HepG2 (cell line): Measurements from ENCODE around the gene CD34. TPM values are rescaled to one million over a fixed set of nuclear protein-coding genes. Genes with fewer than 3 reads are reported as not detected.

Experiments used
- ATAC-seq: fragments of 200-7000 bp; cut with Tn5 transposase; 3 replicates; pipeline ENCODE4 v1.9.1; 2020; ENCODE audit warnings: mild to moderate bottlenecking, moderate library complexity
- BruUV-seq: library from RNA; stranded (reverse); fragments of 400-500 nt; replicated peaks from 2 replicates; lab custom pipeline; 2021; lab: Mats Ljungman, UMichigan
- CTCF ChIA-PET: fragments of 300-600 bp; formaldehyde crosslinking; extraction: SDS; loops from one replicate; lab custom pipeline; 2021; ENCODE audit warnings: low total read pairs, inconsistent platforms, low intra/inter-chr PET ratio; lab: Yijun Ruan, JAX
- POLR2A ChIA-PET: fragments of 350-600 bp; sonication (Branson Sonifier 250); formaldehyde crosslinking; loops from one replicate; lab custom pipeline; 2020; ENCODE audit warnings: antibody characterized with exemption, inconsistent platforms; lab: Yijun Ruan, JAX
- DNase-seq: peaks from one replicate; pipeline ENCODE4 v3.0.0-alpha.2; 2015; ENCODE audit warnings: low spot score
- FAIRE-seq: peaks from 3 replicates; lab custom pipeline; 2011; peaks lifted over from hg19 to GRCh38; lab: Jason Lieb, UNC
- H2AFZ ChIP-seq: one replicate; pipeline ENCODE4 v1.6.1; 2011; ENCODE audit warnings: low read length, inconsistent platforms
- H3K27ac ChIP-seq: fragments of 300-600 bp; 3 replicates; pipeline ENCODE4 v1.8.0; 2011; ENCODE audit warnings: mixed run types, mild to moderate bottlenecking, mixed read lengths, low read length, inconsistent platforms; ENCODE audit not compliant: insufficient read depth; ENCODE audit errors: extremely low read length
- H3K27me3 ChIP-seq, 2 experiments: fragments of 200-600 bp in 1 of 2; 2 replicates in 1 of 2; 3 replicates in 1 of 2; pipeline versions ENCODE4 v1.6.0 to v1.8.0; 2011; ENCODE audit warnings: low read length in 2 of 2, mild to moderate bottlenecking in 2 of 2, moderate library complexity in 2 of 2, inconsistent platforms in 1 of 2; ENCODE audit not compliant: insufficient read depth in 2 of 2, control insufficient read depth in 1 of 2
- H3K36me3 ChIP-seq, 2 experiments: fragments of 200-600 bp in 1 of 2; replicated peaks in 1 of 2; 2 replicates in 1 of 2; 3 replicates in 1 of 2; pipeline versions ENCODE4 v1.5.1 to v1.8.0; 2011; ENCODE audit warnings: low read length in 2 of 2, inconsistent platforms in 1 of 2; ENCODE audit not compliant: insufficient read depth in 2 of 2, control insufficient read depth in 1 of 2
- H3K4me1 ChIP-seq: 2 replicates; pipeline ENCODE4 v1.5.1; 2012; ENCODE audit warnings: low read length, inconsistent platforms; ENCODE audit not compliant: insufficient read depth
- H3K4me2 ChIP-seq: 2 replicates; pipeline ENCODE4 v1.6.0; 2011; ENCODE audit warnings: low read depth, low read length, inconsistent platforms
- H3K4me3 ChIP-seq, 3 experiments: fragments of 200-600 bp in 1 of 3; sonication (generic), shearing (Covaris generic) in 1 of 3; replicated peaks in 1 of 3; 2 replicates each; pipeline ENCODE4 v1.5.1; 2011 to 2016; ENCODE audit warnings: low read length in 3 of 3, inconsistent platforms in 2 of 3, low read depth in 2 of 3, mild to moderate bottlenecking in 2 of 3, control low read depth in 1 of 3, mixed read lengths in 1 of 3; ENCODE audit not compliant: insufficient read depth in 1 of 3
- H3K79me2 ChIP-seq: one replicate; pipeline ENCODE4 v1.6.1; 2011; ENCODE audit warnings: low read length, inconsistent platforms; ENCODE audit not compliant: insufficient read depth
- H3K9ac ChIP-seq: 2 replicates; pipeline ENCODE4 v1.6.0; 2011; ENCODE audit warnings: mild to moderate bottlenecking, low read depth, low read length, inconsistent platforms; ENCODE audit not compliant: insufficient read depth
- H3K9me3 ChIP-seq: 2 replicates; pipeline ENCODE4 v1.5.1; 2012; ENCODE audit warnings: mild to moderate bottlenecking, low read length
- H4K20me1 ChIP-seq: 2 replicates; pipeline ENCODE4 v1.6.0; 2011; ENCODE audit warnings: inconsistent platforms, mild to moderate bottlenecking, low read length, moderate library complexity; ENCODE audit not compliant: insufficient read depth
- CTCF ChIP-seq: sonication (generic); formaldehyde crosslinking; IDR thresholded peaks from 2 replicates; pipeline ENCODE4 v1.5.0; 2020; ENCODE audit warnings: mild to moderate bottlenecking, missing genetic modification reagents, moderate library complexity
- PHF8 ChIP-seq: sonication (generic); formaldehyde crosslinking; IDR thresholded peaks from 2 replicates; pipeline ENCODE4 v1.5.0; 2020; ENCODE audit warnings: missing genetic modification reagents
- TEAD3 ChIP-seq: optimal IDR thresholded peaks from 2 replicates; pipeline ENCODE3; 2016; ENCODE audit warnings: borderline replicate concordance
- UBTF ChIP-seq: sonication (generic); formaldehyde crosslinking; IDR thresholded peaks from 2 replicates; pipeline ENCODE4 v1.4.0; 2020; ENCODE audit warnings: mild to moderate bottlenecking, missing genetic modification reagents
- ZKSCAN8 ChIP-seq: IDR thresholded peaks from 2 replicates; pipeline ENCODE4 v1.6.1; 2016; ENCODE audit warnings: borderline replicate concordance, missing genetic modification reagents, missing compliant biosample characterization
- ZNF232 ChIP-seq: sonication (generic); formaldehyde crosslinking; IDR thresholded peaks from 2 replicates; pipeline ENCODE4 v1.4.0; 2020; ENCODE audit warnings: missing genetic modification reagents, borderline replicate concordance
- ZNF614 ChIP-seq: IDR thresholded peaks from 2 replicates; pipeline ENCODE4 v1.6.1; 2018; ENCODE audit warnings: missing biosample characterization, missing genetic modification reagents, inconsistent platforms, borderline replicate concordance
- ZSCAN20 ChIP-seq: sonication (generic); formaldehyde crosslinking; IDR thresholded peaks from 2 replicates; pipeline ENCODE4 v1.4.0; 2020; ENCODE audit warnings: missing genetic modification reagents, mild to moderate bottlenecking, borderline replicate concordance
- WGBS: methylation state at CpG from one replicate; pipeline ENCODE4 v1.1.6; 2017; ENCODE audit warnings: low lambda C conversion rate; 5-methylcytosine and 5-hydroxymethylcytosine counted together
- in situ Hi-C: cut with HindIII; loops from 2 replicates; pipeline ENCODE4 v1.10.0; 2017; ENCODE audit warnings: low pct_unique_long_range_greater_than_20kb; ENCODE audit not compliant: extremely low pct_ligation_motif_present
- intact Hi-C: fragments of 100-400 bp; cut with micrococcal nuclease; formaldehyde crosslinking; loops from one replicate; pipeline ENCODE4 v1.10.0; 2022; ENCODE audit not compliant: unreplicated experiment
- polyA plus RNA-seq, 8 experiments: library from polyadenylated mRNA; depleted of rRNA in 3 of 8; stranded (reverse) in 7 of 8; unstranded in 1 of 8; fragments of >200 nt; fragmentation: Illumina TruSeq in 4 of 8; extraction: Trizol in 4 of 8; gene quantifications; 2 replicates each; pipeline versions ENCODE4 v1.2.1 to v1.2.3, GENCODE V29; 2011 to 2016; ENCODE audit warnings: low read depth in 4 of 8, missing spikeins in 1 of 8, mixed read lengths in 1 of 8; ENCODE audit not compliant: insufficient read depth in 1 of 8
- total RNA-seq, 5 experiments: library from RNA; depleted of rRNA; stranded (reverse); fragments of >200 nt; fragmentation: Illumina TruSeq; extraction: Trizol; gene quantifications; 2 replicates each; pipeline ENCODE4 v1.2.3, GENCODE V29; 2016; ENCODE audit warnings: low read depth in 1 of 5
- TF ChIP-seq, protein P1 (sequence below): sonication (generic); formaldehyde crosslinking; IDR thresholded peaks from 2 replicates; pipeline ENCODE4 v1.4.0; 2020; ENCODE audit warnings: missing genetic modification reagents, borderline replicate concordance

Gene CD34
- total and polyA plus RNA-seq, 2 of the 13 experiments (the other 11 are each of a cell fraction or from before 2014, with no cell fraction given), result not detected

DNA sequence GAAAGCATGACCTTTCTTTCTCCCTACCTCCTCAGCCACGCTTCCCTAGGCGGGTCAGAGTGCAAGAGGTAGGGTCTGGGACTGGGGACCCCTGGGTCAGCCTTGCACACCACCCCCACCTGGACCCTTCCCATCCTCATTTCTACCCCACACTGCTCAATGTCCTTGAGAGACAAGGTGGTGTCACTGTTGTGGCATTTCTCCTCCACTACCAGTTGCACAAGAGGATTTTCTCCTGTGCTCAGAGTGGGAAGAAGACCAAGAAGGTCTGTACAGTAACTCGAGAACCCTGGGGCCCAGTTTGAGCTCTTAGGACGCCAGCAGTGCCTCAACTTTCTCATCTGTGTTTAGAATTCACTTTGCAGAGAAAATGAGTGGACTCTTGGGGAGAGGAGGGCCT is 49.4 kb upstream of the CD34 start (continued):
- TF ChIP-seq, protein P1, sequence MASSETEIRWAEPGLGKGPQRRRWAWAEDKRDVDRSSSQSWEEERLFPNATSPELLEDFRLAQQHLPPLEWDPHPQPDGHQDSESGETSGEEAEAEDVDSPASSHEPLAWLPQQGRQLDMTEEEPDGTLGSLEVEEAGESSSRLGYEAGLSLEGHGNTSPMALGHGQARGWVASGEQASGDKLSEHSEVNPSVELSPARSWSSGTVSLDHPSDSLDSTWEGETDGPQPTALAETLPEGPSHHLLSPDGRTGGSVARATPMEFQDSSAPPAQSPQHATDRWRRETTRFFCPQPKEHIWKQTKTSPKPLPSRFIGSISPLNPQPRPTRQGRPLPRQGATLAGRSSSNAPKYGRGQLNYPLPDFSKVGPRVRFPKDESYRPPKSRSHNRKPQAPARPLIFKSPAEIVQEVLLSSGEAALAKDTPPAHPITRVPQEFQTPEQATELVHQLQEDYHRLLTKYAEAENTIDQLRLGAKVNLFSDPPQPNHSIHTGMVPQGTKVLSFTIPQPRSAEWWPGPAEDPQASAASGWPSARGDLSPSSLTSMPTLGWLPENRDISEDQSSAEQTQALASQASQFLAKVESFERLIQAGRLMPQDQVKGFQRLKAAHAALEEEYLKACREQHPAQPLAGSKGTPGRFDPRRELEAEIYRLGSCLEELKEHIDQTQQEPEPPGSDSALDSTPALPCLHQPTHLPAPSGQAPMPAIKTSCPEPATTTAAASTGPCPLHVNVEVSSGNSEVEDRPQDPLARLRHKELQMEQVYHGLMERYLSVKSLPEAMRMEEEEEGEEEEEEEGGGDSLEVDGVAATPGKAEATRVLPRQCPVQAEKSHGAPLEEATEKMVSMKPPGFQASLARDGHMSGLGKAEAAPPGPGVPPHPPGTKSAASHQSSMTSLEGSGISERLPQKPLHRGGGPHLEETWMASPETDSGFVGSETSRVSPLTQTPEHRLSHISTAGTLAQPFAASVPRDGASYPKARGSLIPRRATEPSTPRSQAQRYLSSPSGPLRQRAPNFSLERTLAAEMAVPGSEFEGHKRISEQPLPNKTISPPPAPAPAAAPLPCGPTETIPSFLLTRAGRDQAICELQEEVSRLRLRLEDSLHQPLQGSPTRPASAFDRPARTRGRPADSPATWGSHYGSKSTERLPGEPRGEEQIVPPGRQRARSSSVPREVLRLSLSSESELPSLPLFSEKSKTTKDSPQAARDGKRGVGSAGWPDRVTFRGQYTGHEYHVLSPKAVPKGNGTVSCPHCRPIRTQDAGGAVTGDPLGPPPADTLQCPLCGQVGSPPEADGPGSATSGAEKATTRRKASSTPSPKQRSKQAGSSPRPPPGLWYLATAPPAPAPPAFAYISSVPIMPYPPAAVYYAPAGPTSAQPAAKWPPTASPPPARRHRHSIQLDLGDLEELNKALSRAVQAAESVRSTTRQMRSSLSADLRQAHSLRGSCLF, result no peak
- TF ChIP-seq ZNF232 (CRISPR knock-in tag), result no peak
- TF ChIP-seq, all 625 proteins: peak for 0

DNA sequence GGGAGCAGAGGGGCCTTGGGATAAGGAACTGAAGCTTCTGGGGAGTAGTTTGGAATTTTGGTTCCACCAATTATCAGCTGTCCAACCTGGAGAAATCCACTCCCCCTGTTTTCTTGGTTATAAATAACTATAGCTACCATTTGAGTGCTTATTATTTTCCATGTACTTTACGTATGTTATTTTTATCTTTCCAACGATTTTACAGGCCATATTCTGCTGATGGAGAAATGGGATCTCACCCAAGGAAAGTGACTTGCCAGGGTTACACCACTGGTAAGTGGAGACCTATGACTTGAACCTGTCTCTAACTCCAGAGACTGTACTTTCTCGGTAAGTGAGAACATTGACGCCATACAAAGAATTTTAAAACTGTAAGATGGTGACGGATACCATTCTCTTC is 49.0 kb upstream of the CD34 start:
- Histone ChIP-seq H3K9me3 (no peaks in the 10 kb centered on the region), H4K20me1 (no peaks in the 10 kb centered on the region), H3K27me3 (peaks cover 1 to 58% of the 10 kb centered on the region in 2 experiments; a peak in 4 of 5 replicates), H3K36me3 (no peaks in the 10 kb centered on the region), H3K4me2 (no peak overlapping the region), H3K4me3 (no peak overlapping the region), H3K79me2 (no peaks in the 10 kb centered on the region), H3K4me1 (peaks cover 13% of the 10 kb centered on the region), H3K27ac (no peak overlapping the region), H2AFZ (no peak overlapping the region), H3K9ac (no peak overlapping the region)
- ChIA-PET POLR2A (no interaction called here), CTCF (no interaction called here)
- intact Hi-C loops (loop anchor here (5.0 kb wide), 1 partner anchor 148 kb away; no protein-coding TSS in a partner anchor), in situ Hi-C loops (loop anchor here (5.0 kb wide), 1 partner anchor 63 kb away; no protein-coding TSS in a partner anchor)
- no TSS peak for BruUV-seq
- DNase-seq (no peak), ATAC-seq (no peak), FAIRE-seq (no peak)
- 58% methylated on average over 5 of the region's 5 CpGs for WGBS
- TF ChIP-seq ZSCAN20 (CRISPR knock-in tag) (no peak), ZNF614 (CRISPR knock-in tag) (no peak), CTCF (CRISPR knock-in tag) (no peak), PHF8 (CRISPR knock-in tag) (no peak), ZKSCAN8 (CRISPR knock-in tag) (no peak), UBTF (CRISPR knock-in tag) (no peak), TEAD3 (CRISPR knock-in tag) (no peak)
